ENCODE data around the gene VPS11.
A peak's percentile ranks its signal among the peaks of the same experiment; 100 is the strongest.
"Not testable (repeated sequence)": the region's sequence is repeated elsewhere in the genome, so short reads cannot be mapped to it uniquely, and the experiment has no call there.

The VPS11 gene

GRCh38 chr11:119067371-119068222 is at the start of gene VPS11:
Gene VPS11 (plus strand): TSS chr11:119067818. CDS start chr11:119067824, 6 bp downstream.
- peak; percentile 98 to 99 for DNase-seq (ENCODE audit: low read depth in 2 of 2)

GRCh38 chr11:119018074-119018938 is 49.3 kb upstream of the VPS11 start, which contains the start of the genes RPS25 and TRAPPC4:
Gene RPS25 (minus strand): TSS chr11:119018343. CDS start chr11:119018284, 59 bp downstream.
Gene TRAPPC4 (plus strand): TSS chr11:119018766. CDS start chr11:119018796, 30 bp downstream.
- DNase-seq (ENCODE audit: low read depth in 2 of 2): peak; percentile 92

- DNase-seq (ENCODE audit: low read depth in 2 of 2): no peak
These were observed 47.6 kb upstream of the VPS11 start for GRCh38 chr11:119019996-119020395.

GRCh38 chr11:119021631-119022030 is 46.0 kb upstream of the VPS11 start:
- no peak for DNase-seq (ENCODE audit: low read depth in 2 of 2)

- no peak for DNase-seq (ENCODE audit: low read depth in 2 of 2)
These were observed 43.9 kb upstream of the VPS11 start for GRCh38 chr11:119023741-119024140.

GRCh38 chr11:119024430-119025098 is 43.1 kb upstream of the VPS11 start:
- DNase-seq (ENCODE audit: low read depth in 2 of 2): no peak

- no peak for DNase-seq (ENCODE audit: low read depth in 2 of 2)
These were observed 42.5 kb upstream of the VPS11 start for GRCh38 chr11:119025099-119025473.

- no peak for DNase-seq (ENCODE audit: low read depth in 2 of 2)
These were observed 42.1 kb upstream of the VPS11 start for GRCh38 chr11:119025541-119025940.

GRCh38 chr11:119025978-119026766 is 41.4 kb upstream of the VPS11 start:
- DNase-seq (ENCODE audit: low read depth in 2 of 2): no peak

GRCh38 chr11:119026970-119027369 is 40.6 kb upstream of the VPS11 start:
- DNase-seq (ENCODE audit: low read depth in 2 of 2): no peak

GRCh38 chr11:119027561-119028345 is 39.9 kb upstream of the VPS11 start:
- DNase-seq (ENCODE audit: low read depth in 2 of 2): no peak

- no peak for DNase-seq (ENCODE audit: low read depth in 2 of 2)
These were observed 39.1 kb upstream of the VPS11 start for GRCh38 chr11:119028346-119029068.

- no peak for DNase-seq (ENCODE audit: low read depth in 2 of 2)
These were observed 38.6 kb upstream of the VPS11 start for GRCh38 chr11:119029069-119029339.

- DNase-seq (ENCODE audit: low read depth in 2 of 2): peak in 1 of 2 donors; percentile 27
These were observed 38.1 kb upstream of the VPS11 start for GRCh38 chr11:119029340-119030028.

GRCh38 chr11:119030029-119030328 is 37.6 kb upstream of the VPS11 start:
- no peak for DNase-seq (ENCODE audit: low read depth in 2 of 2)

GRCh38 chr11:119030329-119031047 is 37.1 kb upstream of the VPS11 start, which contains the start of gene SLC37A4:
Gene SLC37A4 (minus strand): TSS chr11:119030877.
- DNase-seq (ENCODE audit: low read depth in 2 of 2): peak; percentile 98 to 99

- DNase-seq (ENCODE audit: low read depth in 2 of 2): no peak
These were observed 35.7 kb upstream of the VPS11 start for GRCh38 chr11:119031912-119032280.

- not testable (repeated sequence) for DNase-seq (ENCODE audit: low read depth in 2 of 2)
These were observed 34.2 kb upstream of the VPS11 start for GRCh38 chr11:119033421-119033820.

- no peak for DNase-seq (ENCODE audit: low read depth in 2 of 2)
These were observed 32.8 kb upstream of the VPS11 start for GRCh38 chr11:119034813-119035212.

Data from stimulated activated CD8-positive, alpha-beta memory T cell treated with anti-CD3 and anti-CD28 coated beads, Interleukin-15, amount 100 ng/mL, for 48 hours (primary cell).